ENCODE data around the gene OR1N1.

Gene OR1N1

DNA sequence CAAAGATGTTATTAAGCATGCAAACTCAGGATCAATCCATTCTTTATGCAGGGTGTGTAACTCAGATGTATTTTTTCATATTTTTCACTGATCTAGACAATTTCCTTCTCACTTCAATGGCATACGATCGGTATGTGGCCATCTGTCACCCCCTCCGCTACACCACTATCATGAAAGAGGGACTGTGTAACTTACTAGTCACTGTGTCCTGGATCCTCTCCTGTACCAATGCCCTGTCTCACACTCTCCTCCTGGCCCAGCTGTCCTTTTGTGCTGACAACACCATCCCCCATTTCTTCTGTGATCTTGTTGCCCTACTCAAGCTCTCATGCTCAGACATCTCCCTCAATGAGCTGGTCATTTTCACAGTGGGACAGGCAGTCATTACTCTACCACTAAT is 7.7 kb downstream of the OR1N1 start:
- Histone ChIP-seq H3K36me3 (ENCODE audit: control insufficient read depth, insufficient read depth, low read length) (no peaks in the 10 kb centered on the region), H3K27ac (ENCODE audit: low read depth, low read length) (no peak overlapping the region), H3K27me3 (ENCODE audit: control insufficient read depth, insufficient read depth, low read length) (no peaks in the 10 kb centered on the region), H3K4me1 (ENCODE audit: control insufficient read depth, insufficient read depth, low read length) (no peaks in the 10 kb centered on the region), H3K4me3 (ENCODE audit: low read length) (no peak overlapping the region), H3K9ac (ENCODE audit: low read length) (no peak overlapping the region)

DNA sequence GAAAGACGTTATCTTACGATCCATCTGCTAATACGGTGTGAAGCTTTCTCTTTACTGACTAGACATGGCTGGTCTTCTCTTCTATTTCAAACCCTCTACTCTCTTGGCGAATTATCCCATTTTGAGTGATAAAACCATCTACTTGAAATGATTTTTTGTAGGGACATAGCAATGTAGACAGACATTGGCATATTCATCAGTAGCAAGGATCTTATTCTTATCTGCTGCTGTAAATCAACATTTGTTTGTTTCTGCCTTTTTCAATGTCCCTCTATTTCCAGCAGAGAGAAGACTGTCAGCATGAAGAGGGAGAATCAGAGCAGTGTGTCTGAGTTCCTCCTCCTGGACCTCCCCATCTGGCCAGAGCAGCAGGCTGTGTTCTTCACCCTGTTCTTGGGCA is 8.3 kb downstream of the OR1N1 start, which contains the start of gene OR1J4:
Gene OR1J4, plus strand, starts transcription at position 301 of the 400 bp plus-strand sequence. Its CDS starts 0 bp downstream, at position 301.
- no peaks in the 10 kb centered on the region for H3K4me1 ChIP-seq (ENCODE audit: control insufficient read depth, insufficient read depth, low read length)
- no peak within 1 kb of the TSS for H3K4me3 ChIP-seq (ENCODE audit: low read length)
- H3K27me3 ChIP-seq (ENCODE audit: control insufficient read depth, insufficient read depth, low read length) = no peaks in the 10 kb centered on the region
- H3K27ac ChIP-seq (ENCODE audit: low read depth, low read length) = no peak within 1 kb of the TSS
- H3K9ac ChIP-seq (ENCODE audit: low read length) = no peak within 1 kb of the TSS
- H3K36me3 ChIP-seq (ENCODE audit: control insufficient read depth, insufficient read depth, low read length) = no peaks in the 10 kb centered on the region

DNA sequence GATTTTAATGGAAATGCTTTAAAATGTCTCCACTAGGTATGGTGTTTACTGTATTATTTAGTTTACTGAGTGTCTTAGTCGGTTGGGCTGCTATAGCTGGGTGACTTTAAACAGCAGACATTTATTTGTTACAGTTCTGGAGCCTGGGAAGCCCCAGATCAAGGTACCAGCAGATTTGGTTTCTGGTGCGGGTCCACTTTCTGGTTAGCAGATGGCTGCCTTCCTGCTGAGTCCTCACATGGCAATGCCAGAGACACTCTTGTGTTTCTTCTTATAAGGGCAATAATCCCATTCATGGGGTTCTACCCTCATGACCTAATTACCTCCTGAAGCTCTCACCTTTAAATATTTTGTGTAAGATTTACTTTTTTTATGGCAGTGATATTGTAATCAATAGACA is 8.9 kb downstream of the OR1N1 start:
- Histone ChIP-seq H3K27ac (ENCODE audit: low read depth, low read length) (no peak overlapping the region), H3K4me3 (ENCODE audit: low read length) (no peak overlapping the region), H3K9ac (ENCODE audit: low read length) (no peak overlapping the region), H3K36me3 (ENCODE audit: control insufficient read depth, insufficient read depth, low read length) (no peaks in the 10 kb centered on the region), H3K27me3 (ENCODE audit: control insufficient read depth, insufficient read depth, low read length) (no peaks in the 10 kb centered on the region), H3K4me1 (ENCODE audit: control insufficient read depth, insufficient read depth, low read length) (no peaks in the 10 kb centered on the region)

DNA sequence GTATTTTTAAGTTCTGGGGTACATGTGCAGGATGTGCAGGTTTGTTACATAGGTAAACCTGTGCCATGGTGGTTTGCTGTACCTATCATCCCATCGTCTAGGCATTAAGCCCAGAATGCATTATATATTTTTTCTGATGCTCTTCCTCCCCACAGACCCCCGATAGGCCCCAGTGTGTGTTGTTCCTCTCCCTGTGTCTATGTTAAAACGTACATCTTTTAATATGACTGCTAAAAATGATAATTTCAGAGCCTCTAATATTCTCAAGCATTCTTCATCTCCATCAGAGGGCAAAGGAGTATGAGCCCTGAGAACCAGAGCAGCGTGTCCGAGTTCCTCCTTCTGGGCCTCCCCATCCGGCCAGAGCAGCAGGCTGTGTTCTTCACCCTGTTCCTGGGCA is 16.6 kb downstream of the OR1N1 start, which contains the start of gene OR1J2:
Gene OR1J2, plus strand, starts transcription at position 301 of the 400 bp plus-strand sequence. Its CDS starts 0 bp downstream, at position 301.
- Histone ChIP-seq H3K36me3 (ENCODE audit: control insufficient read depth, insufficient read depth, low read length) (no peaks in the 10 kb centered on the region), H3K27me3 (ENCODE audit: control insufficient read depth, insufficient read depth, low read length) (peaks cover 3% of the 10 kb centered on the region), H3K4me3 (ENCODE audit: low read length) (no peak within 1 kb of the TSS)

DNA sequence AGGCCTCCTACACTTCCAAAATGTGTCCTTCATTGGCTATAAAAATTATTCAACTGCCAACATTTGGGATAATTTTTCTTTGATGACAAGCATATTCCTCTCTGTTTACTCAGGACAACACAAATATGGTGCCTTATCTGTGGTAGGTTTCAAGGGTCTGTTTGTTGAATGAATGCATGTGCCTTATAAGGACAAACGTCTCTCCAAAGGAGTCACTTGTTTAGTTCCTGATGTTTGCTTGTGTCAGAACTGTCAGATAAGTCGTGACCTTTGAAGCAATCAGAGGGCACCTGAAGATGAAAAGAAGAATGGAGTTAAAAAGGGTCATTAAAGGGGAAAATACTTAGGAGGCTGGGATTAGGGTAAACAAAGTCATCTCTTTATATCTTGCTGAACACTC is 20.1 kb downstream of the OR1N1 start:
- Histone ChIP-seq H3K27me3 (ENCODE audit: control insufficient read depth, insufficient read depth, low read length) (peaks cover 3% of the 10 kb centered on the region), H3K4me3 (ENCODE audit: low read length) (no peak overlapping the region), H3K27ac (ENCODE audit: low read depth, low read length) (no peak overlapping the region), H3K36me3 (ENCODE audit: control insufficient read depth, insufficient read depth, low read length) (no peaks in the 10 kb centered on the region), H3K4me1 (ENCODE audit: control insufficient read depth, insufficient read depth, low read length) (no peaks in the 10 kb centered on the region), H3K9ac (ENCODE audit: low read length) (no peak overlapping the region)

More for the DNA sequence above, 16.6 kb downstream of the OR1N1 start, which contains the start of gene OR1J2:
- Histone ChIP-seq H3K4me1 (ENCODE audit: control insufficient read depth, insufficient read depth, low read length) (no peaks in the 10 kb centered on the region), H3K9ac (ENCODE audit: low read length) (no peak within 1 kb of the TSS), H3K27ac (ENCODE audit: low read depth, low read length) (no peak within 1 kb of the TSS)

DNA sequence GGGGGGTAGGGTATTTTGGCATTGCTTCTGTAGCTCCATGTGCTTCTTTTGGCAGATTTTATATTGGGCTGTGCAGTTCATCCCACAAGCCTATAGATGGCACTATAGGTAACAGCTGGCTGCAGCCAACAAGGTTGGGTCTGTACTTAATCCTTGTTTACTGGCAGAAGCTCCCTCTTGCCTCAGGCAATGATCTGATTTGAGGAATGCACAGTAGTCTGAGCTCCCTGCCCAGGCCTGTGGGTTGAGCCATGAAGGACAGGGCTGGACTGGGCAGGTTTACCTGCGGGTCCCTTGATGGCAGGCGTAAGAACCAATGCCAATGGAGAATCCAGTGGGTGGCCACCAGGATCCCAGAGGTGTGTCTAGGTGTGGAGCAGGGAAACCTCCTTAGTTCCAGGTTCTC is 28.2 kb downstream of the OR1N1 start:
- H3K36me3 ChIP-seq (ENCODE audit: control insufficient read depth, insufficient read depth, low read length) = no peaks in the 10 kb centered on the region
- no peak overlapping the region for H3K27ac ChIP-seq (ENCODE audit: low read depth, low read length)
- no peak overlapping the region for H3K4me3 ChIP-seq (ENCODE audit: low read length)
- no peaks in the 10 kb centered on the region for H3K4me1 ChIP-seq (ENCODE audit: control insufficient read depth, insufficient read depth, low read length)
- H3K9ac ChIP-seq (ENCODE audit: low read length) = no peak overlapping the region
- H3K27me3 ChIP-seq (ENCODE audit: control insufficient read depth, insufficient read depth, low read length) = no peaks in the 10 kb centered on the region

DNA sequence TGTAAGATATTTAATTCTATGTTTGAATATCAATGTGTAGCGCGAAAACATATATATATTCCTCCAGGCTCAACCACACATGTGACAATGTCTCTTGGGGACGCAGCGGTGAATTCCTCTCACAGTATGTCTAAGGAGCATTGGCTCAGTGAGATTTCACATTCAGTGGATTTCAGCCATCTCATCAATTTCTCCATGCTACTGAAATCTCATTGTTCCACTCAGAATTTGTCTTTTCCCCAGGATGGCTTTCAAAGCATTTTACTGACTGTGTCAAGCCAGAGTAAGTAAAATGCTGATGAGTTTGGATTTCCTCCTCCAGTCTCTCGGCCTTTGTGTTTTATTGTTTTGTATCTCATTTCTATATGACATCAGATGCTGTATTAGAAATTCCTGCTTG is 48.0 kb downstream of the OR1N1 start:
- Histone ChIP-seq H3K27me3 (ENCODE audit: control insufficient read depth, insufficient read depth, low read length) (no peaks in the 10 kb centered on the region), H3K4me3 (ENCODE audit: low read length) (no peak overlapping the region), H3K27ac (ENCODE audit: low read depth, low read length) (no peak overlapping the region), H3K9ac (ENCODE audit: low read length) (no peak overlapping the region), H3K36me3 (ENCODE audit: control insufficient read depth, insufficient read depth, low read length) (no peaks in the 10 kb centered on the region), H3K4me1 (ENCODE audit: control insufficient read depth, insufficient read depth, low read length) (no peaks in the 10 kb centered on the region)

DNA sequence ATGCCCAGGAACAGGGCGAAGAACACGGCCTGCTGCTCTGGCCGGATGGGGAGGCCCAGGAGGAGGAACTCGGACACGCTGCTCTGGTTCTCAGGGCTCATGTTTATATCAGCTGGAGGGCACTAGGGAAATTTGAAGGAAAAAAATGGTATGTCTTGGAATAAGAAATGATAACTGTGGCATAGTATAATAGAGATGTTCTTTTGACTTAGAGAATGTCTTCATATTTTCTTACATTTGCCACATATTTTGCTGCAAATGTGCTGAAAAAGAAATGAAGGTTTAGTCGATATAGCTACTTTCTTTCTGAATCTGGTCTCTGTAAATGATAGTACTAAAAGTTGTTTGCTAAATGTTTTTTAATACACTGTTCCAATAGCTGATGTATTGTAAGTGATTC is 49.3 kb downstream of the OR1N1 start, which contains the start of gene OR1J1:
Gene OR1J1, minus strand, starts transcription at position 101 of the 400 bp plus-strand sequence. Its CDS starts 0 bp downstream, at position 101.
- no peak within 1 kb of the TSS for H3K27ac ChIP-seq (ENCODE audit: low read depth, low read length)
- H3K4me1 ChIP-seq (ENCODE audit: control insufficient read depth, insufficient read depth, low read length) = no peaks in the 10 kb centered on the region
- H3K27me3 ChIP-seq (ENCODE audit: control insufficient read depth, insufficient read depth, low read length) = no peaks in the 10 kb centered on the region
- H3K9ac ChIP-seq (ENCODE audit: low read length) = no peak within 1 kb of the TSS
- H3K4me3 ChIP-seq (ENCODE audit: low read length) = no peak within 1 kb of the TSS
- H3K36me3 ChIP-seq (ENCODE audit: control insufficient read depth, insufficient read depth, low read length) = no peaks in the 10 kb centered on the region

DNA sequence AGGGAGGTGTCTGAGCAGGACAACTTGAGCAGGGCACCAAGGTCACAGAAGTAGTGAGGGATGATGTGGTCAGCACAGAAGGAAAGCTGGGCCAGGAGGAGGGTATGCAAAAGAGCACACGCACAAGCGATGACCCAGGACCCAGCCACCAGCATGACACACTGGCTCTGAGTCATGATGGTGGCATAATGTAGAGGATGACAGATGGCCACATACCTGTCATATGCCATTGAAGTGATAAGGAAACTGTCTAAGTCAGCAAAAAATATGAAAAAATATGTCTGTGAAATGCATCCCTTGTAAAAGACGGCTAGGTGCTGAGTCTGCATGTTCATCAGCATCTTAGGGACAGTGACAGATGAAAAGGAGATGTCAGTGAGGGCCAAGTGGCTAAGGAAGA is 49.7 kb downstream of the OR1N1 start:
- Histone ChIP-seq H3K4me1 (ENCODE audit: control insufficient read depth, insufficient read depth, low read length) (no peaks in the 10 kb centered on the region), H3K27me3 (ENCODE audit: control insufficient read depth, insufficient read depth, low read length) (no peaks in the 10 kb centered on the region), H3K36me3 (ENCODE audit: control insufficient read depth, insufficient read depth, low read length) (no peaks in the 10 kb centered on the region), H3K9ac (ENCODE audit: low read length) (no peak overlapping the region), H3K4me3 (ENCODE audit: low read length) (no peak overlapping the region), H3K27ac (ENCODE audit: low read depth, low read length) (no peak overlapping the region)

Measured in rectal smooth muscle tissue (tissue), 1 donor.